GM06990 (cell line): ENCODE results near the gene CLRN1.

Experiments used
- DNase-seq: peaks from one replicate; pipeline ENCODE4 v3.0.0-alpha.2; 2011; ENCODE audit not compliant: insufficient read length; ENCODE audit errors: extremely low read depth
- H3K27me3 ChIP-seq: replicated peaks from 2 replicates; pipeline ENCODE4 v1.6.0; 2011; ENCODE audit warnings: low read length; ENCODE audit not compliant: control insufficient read depth, insufficient read depth
- H3K36me3 ChIP-seq: 2 replicates; pipeline ENCODE4 v1.5.1; 2011; ENCODE audit warnings: low read length; ENCODE audit not compliant: control insufficient read depth, insufficient read depth
- H3K4me3 ChIP-seq: replicated peaks from 2 replicates; pipeline ENCODE4 v1.5.1; 2011; ENCODE audit warnings: low read depth, mild to moderate bottlenecking, control low read depth, low read length
- CTCF ChIP-seq: IDR thresholded peaks from 2 replicates; pipeline ENCODE4 v1.5.1; 2011; ENCODE audit warnings: low read length, control low read depth, mild to moderate bottlenecking, inconsistent platforms; ENCODE audit not compliant: insufficient read depth, poor library complexity, severe bottlenecking

The CLRN1 gene

DNA sequence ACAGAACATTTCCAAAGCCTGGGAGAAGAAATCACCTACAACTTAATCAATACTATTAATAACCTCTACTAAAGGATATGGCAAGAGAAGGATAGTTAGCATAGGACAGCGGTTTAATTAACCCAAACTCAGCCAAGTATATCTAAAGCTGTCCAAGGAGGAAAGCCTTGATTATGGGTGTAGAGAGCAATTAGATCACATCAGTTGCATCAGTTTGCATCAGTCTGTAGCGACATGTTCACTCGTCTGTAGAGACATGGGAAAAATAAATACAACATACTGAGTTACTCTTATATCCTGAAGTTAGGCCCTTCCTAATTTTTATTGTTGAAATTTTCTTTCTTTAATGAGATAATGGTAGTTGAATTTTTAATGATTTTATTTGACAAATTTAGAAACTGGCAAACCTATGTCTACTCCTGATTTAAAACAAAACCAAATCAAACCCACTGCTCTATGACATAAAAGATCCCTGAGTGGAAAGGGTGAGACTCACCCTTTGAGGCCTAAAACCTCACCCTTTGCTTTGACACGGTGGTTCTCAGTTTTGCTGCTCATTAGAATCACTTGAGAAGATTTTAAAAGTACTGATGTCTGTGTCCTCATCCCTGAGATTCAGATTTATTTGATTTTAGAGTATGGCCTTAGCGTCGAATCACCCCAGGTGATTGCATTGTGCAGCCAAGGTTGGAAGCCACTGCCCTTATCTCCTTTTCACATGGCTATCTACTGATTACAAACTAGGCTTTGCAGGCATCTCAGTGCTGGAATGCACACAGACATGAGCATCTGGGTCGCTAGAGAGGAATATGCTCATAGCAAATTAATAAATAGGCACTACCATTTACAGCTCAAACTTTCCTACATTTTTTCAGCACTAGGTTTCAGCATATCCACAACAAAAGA, 2.8 kb upstream of the CLRN1 start:
- TF ChIP-seq CTCF: no peak
- Histone ChIP-seq H3K36me3 (no peaks in the 10 kb centered on the region), H3K4me3 (no peak overlapping the region), H3K27me3 (no peaks in the 10 kb centered on the region; the same call in 1 of the 2 replicates)
- no peak for DNase-seq

DNA sequence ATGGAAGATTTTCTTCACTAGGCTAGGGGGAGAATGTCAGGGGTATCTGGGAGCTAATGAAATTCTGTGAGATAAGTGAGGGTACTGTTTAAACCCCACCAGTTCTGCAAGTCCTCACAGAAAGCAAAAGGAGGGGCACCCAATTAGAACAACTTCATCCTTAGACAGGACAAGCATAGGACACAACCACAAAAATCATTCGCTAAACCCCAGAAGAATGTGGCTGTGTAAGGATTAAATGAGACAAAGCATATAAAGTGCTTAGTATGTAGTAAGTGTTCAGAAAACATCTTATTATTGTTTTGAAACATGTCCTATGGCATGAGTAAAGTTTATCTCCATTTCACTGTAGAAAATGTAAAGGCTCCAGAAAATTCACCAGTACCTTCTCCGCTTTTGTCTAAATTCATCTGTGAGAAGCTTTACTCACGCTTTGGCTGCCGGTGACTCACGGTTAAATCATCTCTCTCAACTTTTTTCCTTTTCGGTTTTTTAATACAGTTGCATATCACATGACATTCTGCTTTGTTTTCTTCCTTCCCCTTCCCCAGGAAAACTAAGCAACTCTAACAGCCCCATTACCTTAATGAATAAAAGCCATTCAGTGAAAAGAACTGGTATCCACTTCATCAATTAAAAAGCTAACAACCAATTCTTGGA, 1.7 kb downstream of the CLRN1 start:
- Histone ChIP-seq H3K36me3 (no peaks in the 10 kb centered on the region), H3K4me3 (no peak overlapping the region), H3K27me3 (no peaks in the 10 kb centered on the region; the same call in 1 of the 2 replicates)
- no peak for TF ChIP-seq CTCF
- DNase-seq: no peak

- Histone ChIP-seq H3K27me3 (no peaks in the 10 kb centered on the region; the same call in 1 of the 2 replicates), H3K36me3 (no peaks in the 10 kb centered on the region), H3K4me3 (no peak overlapping the region)
- TF ChIP-seq CTCF: no peak
- DNase-seq: no peak
Observed at GRCh38 chr3:150968341-150969035, 4.0 kb downstream of the CLRN1 start.

DNA sequence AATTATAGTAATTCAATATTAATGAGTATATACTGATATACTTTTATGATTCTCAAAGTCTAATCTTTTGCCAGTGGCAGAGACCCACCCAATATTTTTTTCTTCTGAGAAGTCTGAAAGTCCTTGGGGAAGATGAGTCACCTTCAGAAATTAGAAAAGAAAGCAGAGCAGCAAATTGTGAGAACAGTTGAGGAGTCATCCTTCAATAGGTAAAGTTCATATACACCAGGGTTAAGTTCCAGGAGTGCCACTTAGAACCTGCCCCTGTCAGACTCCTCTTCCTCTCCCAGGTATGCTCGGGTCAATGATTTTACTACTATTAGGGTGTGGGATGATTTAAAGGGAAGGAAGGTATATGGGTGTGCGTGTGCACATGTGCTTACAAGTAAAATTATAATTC, 7.1 kb downstream of the CLRN1 start:
- H3K27me3 ChIP-seq: no peaks in the 10 kb centered on the region; the same call in none of the 2 replicates
- no peak overlapping the region for H3K4me3 ChIP-seq
- DNase-seq: no peak

GRCh38 chr3:150961949-150962348, 10.6 kb downstream of the CLRN1 start:
- no peak for TF ChIP-seq CTCF
- H3K4me3 ChIP-seq: no peak overlapping the region
- DNase-seq: no peak
- no peaks in the 10 kb centered on the region; the same call in none of the 2 replicates for H3K27me3 ChIP-seq
- no peaks in the 10 kb centered on the region for H3K36me3 ChIP-seq

More for the DNA sequence above, 7.1 kb downstream of the CLRN1 start:
- no peak for TF ChIP-seq CTCF
- H3K36me3 ChIP-seq: no peaks in the 10 kb centered on the region
